Skeletal muscle tissue (tissue), 4 donors: ENCODE data around the gene NACC2. TPM values are rescaled to one million over a fixed set of nuclear protein-coding genes. Genes with fewer than 3 reads are reported as not detected.
A peak's percentile ranks its signal among the peaks of the same experiment; 100 is the strongest.

Experiments
- H3K27ac ChIP-seq: one replicate; pipeline ENCODE4 v1.7.0; 2013; ENCODE audit warnings: mild to moderate bottlenecking, low read depth, low read length, inconsistent platforms
- H3K27me3 ChIP-seq, 3 donors: one replicate each; pipeline ENCODE4 v1.7.0; 2013; ENCODE audit warnings: low read length in 3 of 3; ENCODE audit not compliant: control insufficient read depth in 3 of 3, insufficient read depth in 3 of 3
- H3K36me3 ChIP-seq, 3 donors: one replicate each; pipeline ENCODE4 v1.7.0; 2013; ENCODE audit warnings: low read length in 3 of 3; ENCODE audit not compliant: control insufficient read depth in 3 of 3, insufficient read depth in 3 of 3
- H3K4me1 ChIP-seq, 3 donors: one replicate each; pipeline ENCODE4 v1.7.0; 2013; ENCODE audit warnings: low read length in 3 of 3, mild to moderate bottlenecking in 3 of 3; ENCODE audit not compliant: control insufficient read depth in 3 of 3, insufficient read depth in 3 of 3
- H3K4me3 ChIP-seq, 3 donors: one replicate each; pipeline ENCODE4 v1.7.0; 2013; ENCODE audit warnings: low read length in 3 of 3
- H3K9ac ChIP-seq, 3 donors: one replicate each; pipeline ENCODE4 v1.7.0; 2013; ENCODE audit warnings: low read length in 3 of 3, mild to moderate bottlenecking in 3 of 3, moderate library complexity in 2 of 3, low read depth in 1 of 3
- H3K9me3 ChIP-seq, 3 donors: one replicate each; pipeline ENCODE4 v1.7.0; 2013; ENCODE audit warnings: low read length in 3 of 3; ENCODE audit not compliant: control insufficient read depth in 3 of 3
- total RNA-seq: library from RNA; depleted of rRNA; stranded (reverse); fragments of >200 nt; gene quantifications from one replicate; pipeline ENCODE4 v1.2.3, GENCODE V29; 2014
- donor health status: Osteomylitis.

Gene NACC2
- total RNA-seq, 1 donor from 2014 or later: 7.3 TPM

DNA sequence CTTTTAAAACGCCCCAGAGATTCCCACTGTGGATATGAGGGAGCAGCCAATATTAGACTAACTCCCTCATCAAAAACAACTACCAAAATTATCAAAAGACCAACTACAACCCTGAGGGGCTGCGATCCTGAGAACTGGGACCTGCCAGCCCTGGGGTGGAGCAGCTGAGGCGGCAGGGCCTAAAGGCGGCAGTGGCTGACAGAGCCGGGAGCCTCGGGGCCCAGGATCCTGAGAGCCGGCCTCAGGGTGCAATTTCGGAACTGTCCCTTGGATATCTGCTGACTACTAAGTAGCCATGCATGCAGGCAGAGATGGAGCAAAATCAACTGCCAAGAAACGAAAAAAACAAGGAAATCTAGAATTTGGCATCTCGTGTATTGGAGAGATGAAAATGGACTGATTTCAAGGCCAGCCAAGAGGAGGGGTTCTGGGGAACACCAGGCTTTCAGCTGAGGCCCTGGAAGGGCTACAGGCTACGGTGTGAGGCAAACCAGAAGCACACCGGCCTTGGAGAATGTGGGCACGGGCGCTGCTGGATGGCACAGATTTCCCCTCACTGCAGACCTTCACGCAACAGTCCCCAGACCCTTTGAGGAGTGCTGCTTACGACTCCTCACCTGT lies 70.3 kb downstream of the NACC2 start:
- Histone ChIP-seq H3K27me3 (no peaks in the 10 kb centered on the region), H3K4me3 (no peak overlapping the region), H3K27ac (peak overlapping the region; percentile 29), H3K9ac (peak overlapping the region in 1 of 3 donors; percentile 33), H3K9me3 (no peaks in the 10 kb centered on the region), H3K4me1 (peaks cover 28 to 60% (median 51%) of the 10 kb centered on the region in 3 donors), H3K36me3 (no peaks in the 10 kb centered on the region)

DNA sequence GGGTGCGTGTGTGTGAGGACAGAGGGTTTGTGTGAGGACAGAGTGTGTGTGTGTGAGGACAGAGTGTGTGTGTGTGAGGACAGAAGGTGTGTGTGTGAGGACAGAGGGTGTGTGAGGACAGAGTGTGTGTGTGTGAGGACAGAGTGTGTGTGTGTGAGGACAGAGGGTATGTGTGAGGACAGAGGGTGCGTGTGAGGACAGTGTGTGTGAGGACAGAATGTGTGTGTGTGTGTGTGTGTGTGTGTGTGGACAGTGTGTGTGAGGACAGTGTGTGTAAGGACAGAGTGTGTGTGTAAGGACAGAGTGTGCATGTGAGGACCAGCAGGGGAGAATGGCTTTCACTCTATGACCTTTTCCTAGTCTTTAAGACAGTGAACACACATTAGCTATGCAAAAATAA lies 70.8 kb downstream of the NACC2 start:
- Histone ChIP-seq H3K27ac (peak overlapping the region; percentile 30), H3K4me1 (peaks cover 28 to 55% (median 46%) of the 10 kb centered on the region in 3 donors), H3K4me3 (no peak overlapping the region), H3K27me3 (no peaks in the 10 kb centered on the region), H3K36me3 (no peaks in the 10 kb centered on the region), H3K9me3 (no peaks in the 10 kb centered on the region), H3K9ac (peak overlapping the region in 2 of 3 donors; percentile 15 to 33)

DNA sequence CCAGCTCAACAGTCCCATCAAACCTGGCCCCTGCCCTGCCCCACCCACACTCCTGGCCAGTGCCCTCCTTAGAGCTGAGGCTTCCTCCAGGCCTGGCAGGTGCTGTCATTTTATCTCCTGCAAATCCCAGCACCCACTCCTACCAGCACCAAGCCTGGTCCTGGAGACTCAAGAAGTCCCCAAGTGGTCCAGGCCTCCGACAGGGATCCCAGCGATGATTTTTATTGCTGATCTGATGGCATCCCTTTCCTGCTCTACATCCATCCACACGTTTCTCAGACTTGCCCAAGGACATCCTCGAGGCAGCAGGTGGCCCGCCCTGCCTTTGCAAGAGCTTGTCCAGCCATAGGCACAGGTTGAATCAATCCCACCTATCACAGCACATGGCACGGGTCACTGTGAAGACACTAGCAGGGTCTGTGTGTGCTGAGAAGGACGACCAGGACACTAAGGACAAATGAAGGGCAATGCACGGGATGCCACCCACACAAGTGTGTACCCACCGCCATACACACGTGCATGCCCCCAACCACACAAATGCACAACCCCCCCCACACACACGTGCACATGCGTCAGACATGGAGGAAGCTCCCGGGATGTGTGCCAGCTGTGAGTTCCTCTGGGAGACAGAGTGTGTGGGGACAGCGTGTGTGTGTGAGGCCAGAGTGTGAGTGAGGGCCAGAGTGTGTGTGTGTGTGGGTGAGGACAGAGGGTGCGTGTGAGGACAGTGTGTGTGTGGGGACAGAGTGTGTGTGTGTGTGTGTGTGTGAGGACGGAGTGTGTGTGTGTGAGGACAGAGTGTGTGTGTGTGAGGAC lies 71.5 kb downstream of the NACC2 start:
- H3K9me3 ChIP-seq: no peaks in the 10 kb centered on the region
- H3K27ac ChIP-seq: peak overlapping the region; percentile 30
- H3K4me1 ChIP-seq: peaks cover 23 to 48% (median 39%) of the 10 kb centered on the region in 3 donors
- H3K27me3 ChIP-seq: no peaks in the 10 kb centered on the region
- H3K9ac ChIP-seq: peak overlapping the region in 1 of 3 donors; percentile 33
- H3K4me3 ChIP-seq: peak overlapping the region in 1 of 3 donors; percentile 2
- H3K36me3 ChIP-seq: no peaks in the 10 kb centered on the region

DNA sequence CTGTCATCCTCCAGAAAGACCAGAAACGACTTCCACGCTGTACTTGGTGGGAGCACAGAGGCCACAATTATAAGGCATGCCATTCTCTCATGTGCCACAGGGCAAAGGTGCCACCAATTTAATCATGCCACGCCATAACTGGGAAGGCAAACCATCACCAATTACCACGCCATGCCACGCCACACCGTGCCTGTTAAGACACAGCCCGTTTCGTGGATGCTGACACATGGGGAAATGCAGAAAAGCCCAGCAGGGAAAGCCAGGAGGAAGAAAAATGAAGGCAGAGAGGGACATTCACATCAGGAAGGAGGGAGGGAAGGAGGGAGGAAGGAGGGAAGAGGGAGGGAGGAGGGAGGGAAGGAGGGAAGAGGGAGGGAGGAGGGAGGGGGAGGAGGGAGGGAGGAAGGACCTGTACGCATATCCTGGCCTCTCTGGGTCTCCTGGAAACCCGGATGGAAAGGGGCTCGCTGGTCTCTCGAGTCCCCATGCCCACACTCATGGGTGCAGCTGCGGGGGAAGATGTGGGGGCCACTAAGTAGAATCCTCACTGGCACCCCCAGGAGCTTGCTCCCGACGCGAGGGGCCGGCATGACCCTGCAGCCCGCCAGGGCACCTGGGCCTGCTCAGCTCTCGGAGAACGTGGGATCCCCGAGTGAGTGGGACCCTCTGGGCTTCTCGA lies 72.2 kb downstream of the NACC2 start:
- no peak overlapping the region for H3K27ac ChIP-seq
- H3K4me1 ChIP-seq: peaks cover 18 to 43% (median 34%) of the 10 kb centered on the region in 3 donors
- no peaks in the 10 kb centered on the region for H3K27me3 ChIP-seq
- no peaks in the 10 kb centered on the region for H3K36me3 ChIP-seq
- H3K9me3 ChIP-seq: no peaks in the 10 kb centered on the region
- H3K4me3 ChIP-seq: no peak overlapping the region
- H3K9ac ChIP-seq: no peak overlapping the region

DNA sequence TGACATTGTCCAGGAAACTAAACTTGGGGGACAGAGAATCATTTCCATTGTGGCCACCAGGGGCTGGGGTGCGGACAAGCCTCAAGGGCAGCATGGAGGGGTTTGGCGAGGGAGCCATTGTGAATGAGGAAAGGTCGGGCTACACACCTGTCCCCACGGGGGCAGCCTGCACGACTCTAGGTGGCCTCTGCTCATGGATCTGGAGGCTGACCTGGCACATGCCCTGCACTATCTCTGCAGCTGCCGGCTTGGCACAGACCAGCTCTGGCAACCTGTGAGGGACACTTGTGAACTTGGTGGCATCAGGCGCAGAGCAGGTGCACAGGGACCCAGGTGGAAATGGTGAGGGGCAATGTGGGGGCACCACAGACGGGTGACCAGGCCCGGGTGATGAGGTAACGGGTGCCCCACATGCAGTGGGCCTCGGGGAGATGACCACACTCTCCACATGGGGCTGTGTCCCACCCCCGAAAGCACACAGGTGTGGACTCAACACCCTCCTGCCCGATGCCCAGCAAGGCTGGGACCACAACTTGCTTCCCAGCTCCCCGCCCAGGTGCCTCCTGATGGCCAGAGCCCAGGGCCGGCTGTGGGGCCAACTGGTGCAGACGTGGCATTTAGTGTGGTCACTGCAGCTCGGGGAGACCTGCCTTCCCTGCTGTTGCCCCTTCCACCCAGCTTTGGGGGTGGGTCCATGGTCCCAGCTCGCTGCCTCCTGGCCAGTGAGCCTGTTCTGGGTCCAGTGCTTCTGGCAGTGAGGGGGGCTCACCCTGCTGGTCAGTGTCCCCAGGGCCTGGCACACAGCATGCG lies 73.0 kb downstream of the NACC2 start:
- H3K9me3 ChIP-seq: no peaks in the 10 kb centered on the region
- no peak overlapping the region for H3K27ac ChIP-seq
- H3K4me3 ChIP-seq: no peak overlapping the region
- no peaks in the 10 kb centered on the region for H3K27me3 ChIP-seq
- H3K4me1 ChIP-seq: peaks cover 18 to 39% (median 34%) of the 10 kb centered on the region in 3 donors
- no peak overlapping the region for H3K9ac ChIP-seq
- H3K36me3 ChIP-seq: no peaks in the 10 kb centered on the region

DNA sequence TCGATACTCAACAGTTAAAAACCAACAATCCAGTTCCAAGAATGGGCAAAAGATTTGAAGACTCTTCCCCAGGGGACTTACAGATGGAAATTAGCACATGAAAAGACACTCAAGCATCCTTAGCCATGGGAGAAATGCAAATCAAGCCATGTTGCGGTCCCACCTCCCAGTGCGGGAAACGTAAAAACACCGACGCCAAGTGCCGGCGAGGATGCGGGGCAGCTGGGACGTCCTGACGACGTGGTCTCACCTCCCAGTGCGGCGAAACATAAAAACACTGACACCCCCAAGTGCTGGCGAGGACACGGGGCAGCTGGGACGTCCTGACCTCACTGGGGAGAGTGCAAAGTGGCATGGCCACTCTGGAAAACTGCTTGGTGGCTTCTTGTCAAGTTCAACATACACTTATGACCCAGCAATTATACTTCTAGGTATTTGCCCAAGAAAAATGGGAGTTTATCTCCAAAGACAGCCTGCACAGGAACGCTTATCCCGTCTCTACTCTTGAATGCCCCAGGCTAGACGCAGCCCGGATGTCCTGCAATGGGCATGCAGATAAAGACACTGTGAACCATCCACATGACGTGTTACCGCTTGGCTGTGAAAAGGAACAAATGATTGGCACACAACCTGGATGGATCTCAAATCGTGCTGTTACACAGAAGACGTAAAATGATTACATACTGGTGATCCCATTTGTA lies 73.8 kb downstream of the NACC2 start:
- Histone ChIP-seq H3K4me3 (no peak overlapping the region), H3K9me3 (no peaks in the 10 kb centered on the region), H3K27ac (no peak overlapping the region), H3K36me3 (no peaks in the 10 kb centered on the region), H3K9ac (no peak overlapping the region), H3K4me1 (peaks cover 18 to 40% (median 36%) of the 10 kb centered on the region in 3 donors), H3K27me3 (no peaks in the 10 kb centered on the region)

DNA sequence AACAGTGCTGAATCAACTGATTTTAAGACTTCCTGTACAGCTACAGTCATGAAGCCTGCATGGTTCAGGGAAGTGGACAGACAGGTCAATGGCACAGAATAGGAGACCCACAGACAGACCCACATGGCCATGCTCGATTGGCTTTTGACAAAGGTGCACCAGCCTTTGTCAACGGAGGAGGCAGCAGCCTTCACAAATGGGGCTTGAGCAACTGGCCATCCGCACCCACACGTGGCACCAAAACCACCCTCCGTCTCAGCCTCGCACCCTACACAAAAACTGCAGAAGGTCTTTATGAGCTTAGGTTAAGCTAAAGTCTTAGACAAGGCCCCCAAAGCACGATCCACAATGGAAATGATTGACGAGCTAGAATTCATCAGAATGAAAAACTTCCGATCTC lies 74.4 kb downstream of the NACC2 start:
- Histone ChIP-seq H3K4me3 (no peak overlapping the region), H3K4me1 (peaks cover 18 to 40% (median 36%) of the 10 kb centered on the region in 3 donors), H3K9me3 (no peaks in the 10 kb centered on the region), H3K36me3 (no peaks in the 10 kb centered on the region), H3K9ac (no peak overlapping the region), H3K27ac (no peak overlapping the region), H3K27me3 (no peaks in the 10 kb centered on the region)

DNA sequence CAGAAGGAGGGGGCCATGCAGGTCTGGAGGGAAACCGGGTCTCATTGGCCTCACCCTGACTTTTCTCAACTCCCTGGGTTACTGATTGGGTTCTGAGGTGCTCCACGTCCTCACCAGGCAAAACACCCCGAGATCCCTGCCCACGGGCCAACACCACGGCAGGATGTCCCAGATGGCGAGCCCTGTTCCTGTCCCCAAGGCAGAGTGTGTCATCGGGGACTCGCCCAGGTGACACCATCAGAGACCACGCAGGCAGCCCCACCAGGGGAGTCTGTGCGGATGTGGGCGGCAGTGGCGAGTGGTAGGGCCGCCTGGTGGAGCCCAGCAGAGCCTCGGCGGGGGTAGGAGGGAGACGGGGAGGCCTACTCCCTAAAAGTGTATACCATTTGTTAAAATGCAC lies 74.9 kb downstream of the NACC2 start:
- Histone ChIP-seq H3K27ac (no peak overlapping the region), H3K27me3 (no peaks in the 10 kb centered on the region), H3K9me3 (no peaks in the 10 kb centered on the region), H3K4me3 (no peak overlapping the region), H3K36me3 (no peaks in the 10 kb centered on the region), H3K4me1 (peaks cover 18 to 40% (median 36%) of the 10 kb centered on the region in 3 donors), H3K9ac (no peak overlapping the region)

DNA sequence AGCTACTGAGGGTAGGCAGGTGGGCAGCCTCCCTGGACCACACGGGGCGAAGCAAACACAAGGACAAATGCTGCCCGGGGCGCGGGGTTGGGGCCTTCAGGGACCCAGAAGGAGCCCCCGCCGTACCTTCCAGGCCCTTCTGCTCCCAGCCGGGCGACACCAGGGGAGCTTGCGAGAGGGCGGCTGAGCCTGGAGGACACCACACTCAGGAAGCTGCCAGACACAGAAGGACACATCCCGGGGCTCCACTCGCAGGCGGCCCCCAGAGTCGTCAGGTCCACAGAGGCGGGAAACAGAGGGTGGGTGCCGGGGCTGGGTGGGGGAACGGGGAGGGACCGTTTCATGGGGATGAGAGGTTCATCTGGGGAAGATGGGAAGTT lies 75.4 kb downstream of the NACC2 start:
- H3K4me1 ChIP-seq: peaks cover 13 to 38% (median 34%) of the 10 kb centered on the region in 3 donors
- H3K4me3 ChIP-seq: no peak overlapping the region
- no peak overlapping the region for H3K9ac ChIP-seq
- H3K9me3 ChIP-seq: no peaks in the 10 kb centered on the region
- peaks cover 0 to 4% (median 3%) of the 10 kb centered on the region in 3 donors for H3K36me3 ChIP-seq
- H3K27me3 ChIP-seq: no peaks in the 10 kb centered on the region
- no peak overlapping the region for H3K27ac ChIP-seq
